Cardiac muscle cell (in vitro differentiated cells and primary cell): ENCODE data around the gene TMEM150A. TPM values are rescaled to one million over a fixed set of nuclear protein-coding genes. Genes with fewer than 3 reads are reported as not detected.

Experiments used
- DNase-seq, 2 donors: peaks; one replicate each; pipeline versions ENCODE4 v3.0.0 to v3.0.0-alpha.2; 2010 to 2017; ENCODE audit warnings: low read depth in 1 of 2, low spot score in 1 of 2
- H3K27ac ChIP-seq: fragments of 200-600 bp; sonication (generic); 2 replicates; pipeline ENCODE4 v1.5.1; 2016
- H3K27me3 ChIP-seq: fragments of 200-600 bp; sonication (generic); 2 replicates; pipeline ENCODE4 v1.6.0; 2016; ENCODE audit warnings: control low read depth
- H3K36me3 ChIP-seq: fragments of 200-600 bp; sonication (generic); 2 replicates; pipeline ENCODE4 v1.5.1; 2016; ENCODE audit warnings: control low read depth
- H3K4me1 ChIP-seq: fragments of 200-600 bp; sonication (generic); 2 replicates; pipeline ENCODE4 v1.8.1; 2017; ENCODE audit warnings: low read depth, mild to moderate bottlenecking, mixed run types
- H3K4me3 ChIP-seq: fragments of 200-600 bp; sonication (generic); 2 replicates; pipeline ENCODE4 v1.5.1; 2016; ENCODE audit warnings: mild to moderate bottlenecking
- H3K9me3 ChIP-seq: fragments of 200-600 bp; sonication (generic); 2 replicates; pipeline ENCODE4 v1.5.1; 2017; ENCODE audit warnings: low read depth, mild to moderate bottlenecking, control low read depth
- polyA plus RNA-seq: library from polyadenylated mRNA; unstranded; fragments of >200 nt; fragmentation: Nextera tagmentation; extraction: Ambion mirVana; gene quantifications from 2 replicates; pipeline ENCODE4 v1.2.1, GENCODE V29; 2016
- total RNA-seq: library from RNA; depleted of rRNA; stranded (reverse); fragments of >200 nt; gene quantifications from 2 replicates; pipeline ENCODE4 v1.2.3, GENCODE V29; 2016
- TF ChIP-seq, protein P1 (sequence below): IDR thresholded peaks from 2 replicates; pipeline ENCODE4 v1.5.1; 2012; ENCODE audit warnings: low read depth, mild to moderate bottlenecking, low read length

The TMEM150A gene
- total and polyA plus RNA-seq, 2 experiments from 2014 or later = 14.2 to 34.0 TPM

GRCh38 chr2:85548608-85548900 lies 53.9 kb downstream of the TMEM150A start:
- H3K27ac ChIP-seq = peak overlapping the region; percentile 40
- H3K27me3 ChIP-seq = no peaks in the 10 kb centered on the region
- no peak for DNase-seq
- peaks cover 41% of the 10 kb centered on the region for H3K36me3 ChIP-seq
- TF ChIP-seq, protein P1, sequence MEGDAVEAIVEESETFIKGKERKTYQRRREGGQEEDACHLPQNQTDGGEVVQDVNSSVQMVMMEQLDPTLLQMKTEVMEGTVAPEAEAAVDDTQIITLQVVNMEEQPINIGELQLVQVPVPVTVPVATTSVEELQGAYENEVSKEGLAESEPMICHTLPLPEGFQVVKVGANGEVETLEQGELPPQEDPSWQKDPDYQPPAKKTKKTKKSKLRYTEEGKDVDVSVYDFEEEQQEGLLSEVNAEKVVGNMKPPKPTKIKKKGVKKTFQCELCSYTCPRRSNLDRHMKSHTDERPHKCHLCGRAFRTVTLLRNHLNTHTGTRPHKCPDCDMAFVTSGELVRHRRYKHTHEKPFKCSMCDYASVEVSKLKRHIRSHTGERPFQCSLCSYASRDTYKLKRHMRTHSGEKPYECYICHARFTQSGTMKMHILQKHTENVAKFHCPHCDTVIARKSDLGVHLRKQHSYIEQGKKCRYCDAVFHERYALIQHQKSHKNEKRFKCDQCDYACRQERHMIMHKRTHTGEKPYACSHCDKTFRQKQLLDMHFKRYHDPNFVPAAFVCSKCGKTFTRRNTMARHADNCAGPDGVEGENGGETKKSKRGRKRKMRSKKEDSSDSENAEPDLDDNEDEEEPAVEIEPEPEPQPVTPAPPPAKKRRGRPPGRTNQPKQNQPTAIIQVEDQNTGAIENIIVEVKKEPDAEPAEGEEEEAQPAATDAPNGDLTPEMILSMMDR = no peak
- H3K4me3 ChIP-seq = no peak overlapping the region
- no peaks in the 10 kb centered on the region for H3K4me1 ChIP-seq
- H3K9me3 ChIP-seq = no peaks in the 10 kb centered on the region

Other genes starting within 250 kb of the TMEM150A start
- gene RETSAT, start 248.2 kb downstream of the TMEM150A start, total RNA-seq = 11.6 and 17.6 TPM in 2 replicates
- gene RETSAT, start 248.2 kb downstream of the TMEM150A start, polyA plus RNA-seq = 5.7 and 15.6 TPM in 2 replicates
- 18.9 and 20.9 TPM in 2 replicates for gene ELMOD3, start 247.9 kb downstream of the TMEM150A start, total RNA-seq
- gene ELMOD3, start 247.9 kb downstream of the TMEM150A start, polyA plus RNA-seq = 23.5 and 30.1 TPM in 2 replicates
- 12.3 and 14.0 TPM in 2 replicates for gene CAPG, start 192.3 kb downstream of the TMEM150A start, total RNA-seq
- 13.0 and 21.2 TPM in 2 replicates for gene CAPG, start 192.3 kb downstream of the TMEM150A start, polyA plus RNA-seq
- gene SH2D6, start 184.0 kb downstream of the TMEM150A start, total RNA-seq = not detected in 2 replicates
- 1.5 TPM in 1 of 2 replicates, not detected in the other for gene SH2D6, start 184.0 kb downstream of the TMEM150A start, polyA plus RNA-seq
- gene MAT2A, start 63.5 kb downstream of the TMEM150A start, total RNA-seq = 116 and 225 TPM in 2 replicates
- 405 and 489 TPM in 2 replicates for gene MAT2A, start 63.5 kb downstream of the TMEM150A start, polyA plus RNA-seq
- 18.6 and 24.3 TPM in 2 replicates for gene GGCX, start 41.2 kb downstream of the TMEM150A start, total RNA-seq
- gene GGCX, start 41.2 kb downstream of the TMEM150A start, polyA plus RNA-seq = 32.0 and 33.5 TPM in 2 replicates
- gene VAMP8, start 25.1 kb downstream of the TMEM150A start, total RNA-seq = 8.3 and 15.7 TPM in 2 replicates
- gene VAMP8, start 25.1 kb downstream of the TMEM150A start, polyA plus RNA-seq = 39.4 and 60.9 TPM in 2 replicates
- 6.7 and 7.7 TPM in 2 replicates for gene VAMP5, start 18.3 kb downstream of the TMEM150A start, total RNA-seq
- 19.1 and 28.1 TPM in 2 replicates for gene VAMP5, start 18.3 kb downstream of the TMEM150A start, polyA plus RNA-seq
- 152 and 241 TPM in 2 replicates for gene RNF181, start 7.0 kb downstream of the TMEM150A start, total RNA-seq
- 276 and 328 TPM in 2 replicates for gene RNF181, start 7.0 kb downstream of the TMEM150A start, polyA plus RNA-seq
- 32.6 and 35.5 TPM in 2 replicates for gene C2orf68, start 9.4 kb upstream of the TMEM150A start, total RNA-seq
- 37.4 and 52.0 TPM in 2 replicates for gene C2orf68, start 9.4 kb upstream of the TMEM150A start, polyA plus RNA-seq
- gene USP39, start 13.5 kb upstream of the TMEM150A start, total RNA-seq = 110 and 187 TPM in 2 replicates
- gene USP39, start 13.5 kb upstream of the TMEM150A start, polyA plus RNA-seq = 56.0 and 56.6 TPM in 2 replicates
- gene SFTPB, start 65.5 kb upstream of the TMEM150A start, total RNA-seq = not detected in 2 replicates
- not detected in 2 replicates for gene SFTPB, start 65.5 kb upstream of the TMEM150A start, polyA plus RNA-seq
- not detected in 2 replicates for gene GNLY, start 91.7 kb upstream of the TMEM150A start, total RNA-seq
- gene GNLY, start 91.7 kb upstream of the TMEM150A start, polyA plus RNA-seq = not detected in 2 replicates
- 10.6 and 12.6 TPM in 2 replicates for gene ATOH8, start 151.3 kb upstream of the TMEM150A start, total RNA-seq
- gene ATOH8, start 151.3 kb upstream of the TMEM150A start, polyA plus RNA-seq = 4.8 and 6.3 TPM in 2 replicates